ENCODE results near the gene PDCD10. TPM values are rescaled to one million over a fixed set of nuclear protein-coding genes. Genes with fewer than 3 reads are reported as not detected.
A peak's percentile ranks its signal among the peaks of the same experiment; 100 is the strongest.

PDCD10 gene
- total RNA-seq, 1 donor from 2014 or later = 35.3 TPM

- no peak for DNase-seq (ENCODE audit: low spot score in 2 of 2, unreplicated experiment in 2 of 2)
- H3K36me3 Mint-ChIP-seq = no peaks in the 10 kb centered on the region
- no peaks in the 10 kb centered on the region for H3K9me3 Mint-ChIP-seq
- no peak for TF ChIP-seq CTCF (IDR thresholded peaks at IDR 0.05; ENCODE audit: unreplicated experiment)
- peaks cover 17% of the 10 kb centered on the region for H3K4me1 Mint-ChIP-seq
- H3K4me3 Mint-ChIP-seq = no peak overlapping the region
- H3K27ac Mint-ChIP-seq = no peak overlapping the region
- H3K27me3 Mint-ChIP-seq (ENCODE audit: low read depth) = no peaks in the 10 kb centered on the region
Measured at GRCh38 chr3:167728632-167729323, 5.9 kb downstream of the PDCD10 start.

GRCh38 chr3:167728176-167728575 is 6.5 kb downstream of the PDCD10 start:
- H3K27ac Mint-ChIP-seq = no peak overlapping the region
- no peak overlapping the region for H3K4me3 Mint-ChIP-seq
- DNase-seq (ENCODE audit: low spot score in 2 of 2, unreplicated experiment in 2 of 2) = no peak
- H3K9me3 Mint-ChIP-seq = no peaks in the 10 kb centered on the region
- H3K27me3 Mint-ChIP-seq (ENCODE audit: low read depth) = no peaks in the 10 kb centered on the region
- H3K4me1 Mint-ChIP-seq = peaks cover 19% of the 10 kb centered on the region
- H3K36me3 Mint-ChIP-seq = no peaks in the 10 kb centered on the region
- TF ChIP-seq CTCF (IDR thresholded peaks at IDR 0.05; ENCODE audit: unreplicated experiment) = no peak

GRCh38 chr3:167723872-167724271 is 10.8 kb downstream of the PDCD10 start:
- DNase-seq (ENCODE audit: low spot score in 2 of 2, unreplicated experiment in 2 of 2) = no peak
- peaks cover 10% of the 10 kb centered on the region for H3K4me1 Mint-ChIP-seq
- H3K4me3 Mint-ChIP-seq = no peak overlapping the region
- H3K9me3 Mint-ChIP-seq = peaks cover under 1% of the 10 kb centered on the region
- H3K27me3 Mint-ChIP-seq (ENCODE audit: low read depth) = no peaks in the 10 kb centered on the region
- no peak for TF ChIP-seq CTCF (IDR thresholded peaks at IDR 0.05; ENCODE audit: unreplicated experiment)
- H3K36me3 Mint-ChIP-seq = peaks cover 19% of the 10 kb centered on the region
- peak overlapping the region; percentile 20 for H3K27ac Mint-ChIP-seq

- Mint-ChIP-seq H3K9me3 (peaks cover 6% of the 10 kb centered on the region), H3K4me1 (peaks cover 10% of the 10 kb centered on the region), H3K36me3 (peaks cover 27% of the 10 kb centered on the region), H3K4me3 (no peak overlapping the region), H3K27me3 (ENCODE audit: low read depth) (no peaks in the 10 kb centered on the region), H3K27ac (no peak overlapping the region)
- TF ChIP-seq CTCF (IDR thresholded peaks at IDR 0.05; ENCODE audit: unreplicated experiment) = no peak
- DNase-seq (ENCODE audit: low spot score in 2 of 2, unreplicated experiment in 2 of 2) = no peak
Measured at GRCh38 chr3:167723025-167723512, 11.6 kb downstream of the PDCD10 start.

- no peak for DNase-seq (ENCODE audit: low spot score in 2 of 2, unreplicated experiment in 2 of 2)
- Mint-ChIP-seq H3K9me3 (peaks cover 39% of the 10 kb centered on the region), H3K4me3 (no peak overlapping the region), H3K36me3 (peaks cover 65% of the 10 kb centered on the region), H3K4me1 (peaks cover under 1% of the 10 kb centered on the region), H3K27ac (no peak overlapping the region), H3K27me3 (ENCODE audit: low read depth) (no peaks in the 10 kb centered on the region)
- no peak for TF ChIP-seq CTCF (IDR thresholded peaks at IDR 0.05; ENCODE audit: unreplicated experiment)
Measured at GRCh38 chr3:167718582-167718981, 16.1 kb downstream of the PDCD10 start.
